ENCODE data around the gene PHB1.

Gene PHB1

GRCh38 chr17:49359990-49360795 is 54.5 kb downstream of the PHB1 start:
- FAIRE-seq, result no peak
- DNase-seq (ENCODE audit: insufficient read length, low spot score), result no peak
- no peak for TF ChIP-seq CTCF (IDR thresholded peaks at IDR 0.05; ENCODE audit: insufficient read depth, missing control alignments)

DNA sequence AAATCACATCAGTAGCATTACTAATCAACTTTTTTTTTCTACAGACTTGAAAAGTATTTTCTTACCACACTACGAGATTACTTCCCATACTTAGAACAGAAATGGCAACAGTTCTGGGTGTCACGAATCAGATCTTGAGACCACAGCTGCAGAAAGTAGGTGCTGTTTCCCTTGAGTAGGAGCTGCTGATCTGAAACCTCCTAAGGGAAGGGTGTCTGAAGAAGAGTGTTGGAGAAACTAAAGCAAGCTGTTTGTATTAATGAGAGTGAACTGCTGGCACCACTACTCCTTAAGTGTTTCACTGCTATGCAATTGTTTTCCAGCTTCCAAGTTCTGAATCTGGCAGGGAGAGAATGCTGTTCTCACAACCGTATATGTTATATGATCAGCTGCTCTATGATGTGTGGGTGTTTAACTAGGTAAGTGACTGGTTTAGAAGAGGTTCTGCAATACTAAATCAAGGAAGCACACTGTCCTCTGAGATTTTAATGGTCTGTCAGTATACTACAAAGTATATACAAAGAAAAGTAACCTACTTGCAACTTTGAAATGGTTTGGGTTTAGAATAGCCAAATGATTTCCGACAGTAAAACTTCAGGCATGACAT is 55.9 kb downstream of the PHB1 start:
- no peak for FAIRE-seq
- TF ChIP-seq CTCF (IDR thresholded peaks at IDR 0.05; ENCODE audit: insufficient read depth, missing control alignments), result no peak
- DNase-seq (ENCODE audit: insufficient read length, low spot score), result no peak

- no peak for FAIRE-seq
- no peak for DNase-seq (ENCODE audit: insufficient read length, low spot score)
- TF ChIP-seq CTCF (IDR thresholded peaks at IDR 0.05; ENCODE audit: insufficient read depth, missing control alignments), result no peak
Measured at GRCh38 chr17:49357516-49357915, 57.2 kb downstream of the PHB1 start.

DNA sequence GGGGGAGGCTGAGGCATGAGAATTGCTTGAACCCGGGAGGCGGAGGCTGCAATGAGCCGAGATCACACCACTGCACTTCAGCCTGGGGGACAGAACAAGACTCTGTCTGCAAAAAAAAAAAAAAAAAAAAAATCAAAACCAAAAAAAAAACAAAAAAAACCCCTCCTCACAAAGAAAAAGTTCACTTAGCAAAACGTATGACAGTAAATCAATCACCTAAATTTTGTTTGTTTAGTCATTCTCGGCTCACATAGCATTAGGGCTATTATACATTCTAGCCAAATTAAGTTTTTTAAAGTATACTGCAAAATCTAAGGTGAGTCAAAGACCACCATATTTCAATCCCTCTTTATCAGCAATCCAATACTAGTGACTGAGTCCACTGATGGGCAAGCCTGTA is 58.4 kb downstream of the PHB1 start:
- DNase-seq (ENCODE audit: insufficient read length, low spot score) (no peak), FAIRE-seq (no peak)
- no peak for TF ChIP-seq CTCF (IDR thresholded peaks at IDR 0.05; ENCODE audit: insufficient read depth, missing control alignments)

Data from D721Med (cell line).